Fibroblast of pulmonary artery (primary cell): ENCODE results near the gene USP12.

ENCODE experiments used
- DNase-seq: peaks from one replicate; pipeline ENCODE4 v3.0.0-alpha.2; 2010; ENCODE audit warnings: low read depth
- H3K4me3 ChIP-seq: replicated peaks from 2 replicates; pipeline ENCODE4 v1.5.1; 2011; ENCODE audit warnings: low read depth, mild to moderate bottlenecking, control low read depth, low read length, moderate library complexity
- CTCF ChIP-seq: IDR thresholded peaks from 2 replicates; pipeline ENCODE4 v1.5.1; 2011; ENCODE audit warnings: mild to moderate bottlenecking, control low read depth, low read length, inconsistent platforms; ENCODE audit errors: missing control alignments

Gene USP12

GRCh38 chr13:27101289-27101688 is 70.3 kb downstream of the USP12 start:
- no peak for DNase-seq
- no peak overlapping the region for H3K4me3 ChIP-seq
- no peak for TF ChIP-seq CTCF

DNA sequence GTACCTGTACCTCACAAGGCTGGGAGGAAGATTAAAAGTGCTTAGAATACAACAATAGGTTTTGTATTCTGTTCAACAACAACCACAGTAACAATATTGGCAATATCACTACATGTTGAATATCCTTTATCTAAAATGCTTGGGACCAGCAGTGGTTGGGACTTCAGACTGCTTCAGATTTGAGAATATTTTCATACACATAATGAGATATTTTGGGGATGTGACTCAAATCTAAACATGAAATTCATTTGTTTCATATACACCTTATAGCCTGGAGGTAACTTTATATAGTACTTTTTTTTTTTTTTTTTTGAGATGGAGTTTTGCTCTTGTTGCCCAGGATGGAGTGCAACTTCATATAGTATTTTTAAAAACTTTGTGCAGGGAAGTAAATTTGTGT is 73.9 kb downstream of the USP12 start:
- no peak for DNase-seq
- no peak for TF ChIP-seq CTCF
- no peak overlapping the region for H3K4me3 ChIP-seq

DNA sequence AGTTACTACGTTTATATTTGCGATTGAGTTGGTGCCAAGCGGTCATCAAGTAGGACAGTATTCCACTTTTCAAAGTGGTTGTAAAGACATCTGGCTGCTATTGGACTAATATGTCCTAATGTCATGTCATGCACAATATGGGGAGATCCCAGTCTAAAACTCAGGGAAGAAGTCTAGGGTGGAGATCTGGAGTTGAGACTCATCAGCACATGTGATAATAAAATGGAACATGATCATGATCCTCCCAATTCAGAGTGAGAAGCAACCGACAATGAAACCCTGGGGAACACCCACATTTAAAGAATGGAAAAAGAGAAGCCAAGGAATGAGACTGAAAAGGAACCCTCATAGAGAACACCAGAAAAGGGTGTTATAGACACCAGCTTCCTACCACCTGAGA is 80.2 kb downstream of the USP12 start:
- no peak for DNase-seq
- H3K4me3 ChIP-seq: no peak overlapping the region
- no peak for TF ChIP-seq CTCF

DNA sequence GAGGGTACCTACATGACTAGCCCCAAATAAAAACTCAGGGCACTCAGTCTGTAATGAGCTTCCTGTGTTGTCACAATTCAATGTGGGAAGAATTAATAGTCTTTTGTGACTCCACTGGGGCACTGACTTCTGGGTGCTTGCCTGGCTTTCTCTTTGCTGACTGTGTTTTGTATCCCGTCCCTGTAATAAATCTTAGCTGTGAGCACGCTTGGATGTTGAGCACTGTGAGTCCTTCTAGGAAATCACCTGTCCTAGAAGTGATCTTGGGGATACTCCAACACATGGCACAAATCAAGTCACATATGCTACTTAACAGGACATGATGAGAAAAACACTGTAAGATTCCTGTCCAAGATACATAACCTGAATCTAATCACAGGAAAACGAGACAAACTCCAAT is 83.0 kb downstream of the USP12 start:
- H3K4me3 ChIP-seq: no peak overlapping the region
- TF ChIP-seq CTCF: no peak
- DNase-seq: no peak

- DNase-seq: no peak
Observed at GRCh38 chr13:27086599-27087265, 84.9 kb downstream of the USP12 start.

GRCh38 chr13:27083183-27083582 is 88.4 kb downstream of the USP12 start:
- TF ChIP-seq CTCF: no peak
- H3K4me3 ChIP-seq: no peak overlapping the region
- DNase-seq: no peak

More at GRCh38 chr13:27086599-27087265, 84.9 kb downstream of the USP12 start:
- TF ChIP-seq CTCF: no peak
- no peak overlapping the region for H3K4me3 ChIP-seq
